DND-41 (cell line): ENCODE data around the gene MAP2K1.

ENCODE experiments used
- EZH2 ChIP-seq: IDR thresholded peaks from 3 replicates; pipeline ENCODE4 v1.6.1; 2012; ENCODE audit warnings: borderline replicate concordance, low read depth, mild to moderate bottlenecking, moderate library complexity, low read length, inconsistent platforms; ENCODE audit not compliant: severe bottlenecking
- TF ChIP-seq, protein P1 (sequence below): IDR thresholded peaks from 2 replicates; pipeline ENCODE4 v1.5.1; 2012; ENCODE audit warnings: borderline replicate concordance, low read length, moderate library complexity, mild to moderate bottlenecking; ENCODE audit not compliant: poor library complexity, severe bottlenecking; ENCODE audit errors: extremely low read depth

DNA sequence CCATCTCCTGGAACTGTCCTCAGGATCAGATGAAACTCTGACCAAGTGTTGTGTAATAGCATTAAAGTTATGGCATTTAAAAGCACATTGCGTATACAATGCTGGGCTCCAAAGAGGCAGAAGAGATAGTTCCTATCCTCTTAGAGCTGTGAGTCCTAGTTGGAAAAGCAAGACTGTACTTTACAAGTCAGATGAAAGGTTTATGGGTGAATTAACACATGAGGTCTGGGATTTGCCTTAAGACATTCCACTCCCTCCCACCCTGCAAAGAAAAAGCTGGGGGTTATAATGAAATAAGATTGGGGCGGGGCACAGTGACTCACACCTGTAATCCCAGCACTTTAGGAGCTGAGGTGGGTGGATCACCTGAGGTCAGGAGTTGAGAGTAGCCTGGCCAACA lies 75.2 kb downstream of the MAP2K1 start:
- TF ChIP-seq, protein P1, sequence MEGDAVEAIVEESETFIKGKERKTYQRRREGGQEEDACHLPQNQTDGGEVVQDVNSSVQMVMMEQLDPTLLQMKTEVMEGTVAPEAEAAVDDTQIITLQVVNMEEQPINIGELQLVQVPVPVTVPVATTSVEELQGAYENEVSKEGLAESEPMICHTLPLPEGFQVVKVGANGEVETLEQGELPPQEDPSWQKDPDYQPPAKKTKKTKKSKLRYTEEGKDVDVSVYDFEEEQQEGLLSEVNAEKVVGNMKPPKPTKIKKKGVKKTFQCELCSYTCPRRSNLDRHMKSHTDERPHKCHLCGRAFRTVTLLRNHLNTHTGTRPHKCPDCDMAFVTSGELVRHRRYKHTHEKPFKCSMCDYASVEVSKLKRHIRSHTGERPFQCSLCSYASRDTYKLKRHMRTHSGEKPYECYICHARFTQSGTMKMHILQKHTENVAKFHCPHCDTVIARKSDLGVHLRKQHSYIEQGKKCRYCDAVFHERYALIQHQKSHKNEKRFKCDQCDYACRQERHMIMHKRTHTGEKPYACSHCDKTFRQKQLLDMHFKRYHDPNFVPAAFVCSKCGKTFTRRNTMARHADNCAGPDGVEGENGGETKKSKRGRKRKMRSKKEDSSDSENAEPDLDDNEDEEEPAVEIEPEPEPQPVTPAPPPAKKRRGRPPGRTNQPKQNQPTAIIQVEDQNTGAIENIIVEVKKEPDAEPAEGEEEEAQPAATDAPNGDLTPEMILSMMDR: no peak
- no peak for TF ChIP-seq EZH2
